ENCODE measurements around the gene RANBP1. TPM values are rescaled to one million over a fixed set of nuclear protein-coding genes. Genes with fewer than 3 reads are reported as not detected.

RANBP1 gene
- total RNA-seq, 1 experiment from 2014 or later: 168 TPM

DNA sequence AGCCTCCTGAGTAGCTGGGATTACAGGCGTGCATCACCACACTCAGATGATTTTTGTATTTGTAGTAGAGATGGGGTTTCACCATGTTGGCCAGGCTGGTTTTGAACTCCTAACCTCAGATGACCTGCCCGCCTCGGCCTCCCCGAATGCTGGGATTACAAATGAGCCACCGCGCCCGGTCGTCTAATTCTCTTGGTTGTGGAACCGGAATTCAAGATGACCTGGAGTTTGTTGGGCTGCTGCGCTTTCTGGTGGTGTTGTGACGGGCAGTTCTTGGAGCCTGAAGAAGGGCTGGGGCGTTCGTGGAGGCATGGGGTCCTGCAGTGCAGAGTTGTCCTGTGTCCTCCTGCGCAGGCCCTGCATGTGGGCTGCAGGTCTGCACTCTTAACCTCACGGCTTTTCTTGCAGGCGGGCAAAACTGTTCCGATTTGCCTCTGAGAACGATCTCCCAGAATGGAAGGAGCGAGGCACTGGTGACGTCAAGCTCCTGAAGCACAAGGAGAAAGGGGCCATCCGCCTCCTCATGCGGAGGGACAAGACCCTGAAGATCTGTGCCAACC, 6.0 kb downstream of the RANBP1 start:
- BruUV-seq (replicated peaks): no TSS peak
- H3F3A ChIP-seq (ENCODE audit: insufficient read depth, low read depth): no peaks in the 10 kb centered on the region

GRCh38 chr22:20123366-20124082, 7.6 kb downstream of the RANBP1 start:
- Histone ChIP-seq H3K36me3 (ENCODE audit: low read depth) (no peaks in the 10 kb centered on the region), H2AFZ (no peak overlapping the region), H3K4me1 (replicated peaks; ENCODE audit: insufficient read depth) (peaks cover 8% of the 10 kb centered on the region; the same call in 1 of the 2 replicates), H3K4me2 (no peak overlapping the region), H3K9me2 (ENCODE audit: insufficient read depth) (no peaks in the 10 kb centered on the region), H4K20me1 (ENCODE audit: insufficient read depth) (no peaks in the 10 kb centered on the region), H3K9me3 (ENCODE audit: insufficient read depth, low read depth) (no peaks in the 10 kb centered on the region), H3K4me3 (no peak overlapping the region), H3K27ac (no peak overlapping the region), H3F3A (ENCODE audit: insufficient read depth, low read depth) (no peaks in the 10 kb centered on the region), H3K27me3 (ENCODE audit: insufficient read depth, low read depth) (no peaks in the 10 kb centered on the region), H3K79me2 (ENCODE audit: low read depth) (peaks cover 37% of the 10 kb centered on the region)
- no TSS peak for BruUV-seq (replicated peaks)
- ChIA-PET CTCF (no interaction called here), POLR2A (ENCODE audit: unreplicated experiment) (no interaction called here)
- intact Hi-C loops (cut with micrococcal nuclease; ENCODE audit: unreplicated experiment): no loop called here
- no peak for TF ChIP-seq CTCF (conservative IDR thresholded peaks at IDR 0.05)
- no peak for TF ChIP-seq EZH2 (IDR thresholded peaks at IDR 0.05; ENCODE audit: low read depth)
- no peak for DNase-seq

More for the DNA sequence above, 6.0 kb downstream of the RANBP1 start:
- H3K27me3 ChIP-seq (ENCODE audit: insufficient read depth, low read depth): no peaks in the 10 kb centered on the region
- no peaks in the 10 kb centered on the region for H3K9me3 ChIP-seq (ENCODE audit: insufficient read depth, low read depth)
- TF ChIP-seq EZH2 (IDR thresholded peaks at IDR 0.05; ENCODE audit: low read depth): no peak
- TF ChIP-seq CTCF (conservative IDR thresholded peaks at IDR 0.05): no peak
- H2AFZ ChIP-seq: no peak overlapping the region
- POLR2A ChIA-PET (ENCODE audit: unreplicated experiment): no interaction called here
- H3K4me3 ChIP-seq: no peak overlapping the region
- intact Hi-C loops (cut with micrococcal nuclease; ENCODE audit: unreplicated experiment): no loop called here
- H3K4me1 ChIP-seq (replicated peaks; ENCODE audit: insufficient read depth): peaks cover 9% of the 10 kb centered on the region; the same call in 1 of the 2 replicates
- no peak overlapping the region for H3K4me2 ChIP-seq
- DNase-seq: no peak
- no peak overlapping the region for H3K27ac ChIP-seq
- no peaks in the 10 kb centered on the region for H4K20me1 ChIP-seq (ENCODE audit: insufficient read depth)
- peaks cover 46% of the 10 kb centered on the region for H3K79me2 ChIP-seq (ENCODE audit: low read depth)
- H3K9me2 ChIP-seq (ENCODE audit: insufficient read depth): no peaks in the 10 kb centered on the region
- H3K36me3 ChIP-seq (ENCODE audit: low read depth): no peaks in the 10 kb centered on the region
- CTCF ChIA-PET: no interaction called here

GRCh38 chr22:20124083-20124787, 8.3 kb downstream of the RANBP1 start:
- Histone ChIP-seq H3F3A (ENCODE audit: insufficient read depth, low read depth) (no peaks in the 10 kb centered on the region), H4K20me1 (ENCODE audit: insufficient read depth) (no peaks in the 10 kb centered on the region), H3K4me1 (replicated peaks; ENCODE audit: insufficient read depth) (peaks cover under 1% of the 10 kb centered on the region; the same call in 1 of the 2 replicates), H3K79me2 (ENCODE audit: low read depth) (peaks cover 30% of the 10 kb centered on the region), H3K36me3 (ENCODE audit: low read depth) (no peaks in the 10 kb centered on the region), H3K4me2 (no peak overlapping the region), H3K27ac (no peak overlapping the region), H2AFZ (no peak overlapping the region), H3K4me3 (no peak overlapping the region), H3K27me3 (ENCODE audit: insufficient read depth, low read depth) (no peaks in the 10 kb centered on the region), H3K9me3 (ENCODE audit: insufficient read depth, low read depth) (no peaks in the 10 kb centered on the region), H3K9me2 (ENCODE audit: insufficient read depth) (no peaks in the 10 kb centered on the region)
- TF ChIP-seq EZH2 (IDR thresholded peaks at IDR 0.05; ENCODE audit: low read depth): no peak
- no peak for TF ChIP-seq CTCF (conservative IDR thresholded peaks at IDR 0.05)
- intact Hi-C loops (cut with micrococcal nuclease; ENCODE audit: unreplicated experiment): no loop called here
- BruUV-seq (replicated peaks): no TSS peak
- POLR2A ChIA-PET (ENCODE audit: unreplicated experiment): no interaction called here
- no peak for DNase-seq
- CTCF ChIA-PET: no interaction called here
